Dedifferentiated amniotic fluid mesenchymal stem cell (primary cell): ENCODE results near the gene ADD2.
"Not testable (repeated sequence)": the region's sequence is repeated elsewhere in the genome, so short reads cannot be mapped to it uniquely, and the experiment has no call there.

ENCODE experiments used
- DNase-seq: peaks from one replicate; pipeline ENCODE4 v3.0.0-alpha.2; 2016; ENCODE audit errors: extremely low spot score

ADD2 gene

DNA sequence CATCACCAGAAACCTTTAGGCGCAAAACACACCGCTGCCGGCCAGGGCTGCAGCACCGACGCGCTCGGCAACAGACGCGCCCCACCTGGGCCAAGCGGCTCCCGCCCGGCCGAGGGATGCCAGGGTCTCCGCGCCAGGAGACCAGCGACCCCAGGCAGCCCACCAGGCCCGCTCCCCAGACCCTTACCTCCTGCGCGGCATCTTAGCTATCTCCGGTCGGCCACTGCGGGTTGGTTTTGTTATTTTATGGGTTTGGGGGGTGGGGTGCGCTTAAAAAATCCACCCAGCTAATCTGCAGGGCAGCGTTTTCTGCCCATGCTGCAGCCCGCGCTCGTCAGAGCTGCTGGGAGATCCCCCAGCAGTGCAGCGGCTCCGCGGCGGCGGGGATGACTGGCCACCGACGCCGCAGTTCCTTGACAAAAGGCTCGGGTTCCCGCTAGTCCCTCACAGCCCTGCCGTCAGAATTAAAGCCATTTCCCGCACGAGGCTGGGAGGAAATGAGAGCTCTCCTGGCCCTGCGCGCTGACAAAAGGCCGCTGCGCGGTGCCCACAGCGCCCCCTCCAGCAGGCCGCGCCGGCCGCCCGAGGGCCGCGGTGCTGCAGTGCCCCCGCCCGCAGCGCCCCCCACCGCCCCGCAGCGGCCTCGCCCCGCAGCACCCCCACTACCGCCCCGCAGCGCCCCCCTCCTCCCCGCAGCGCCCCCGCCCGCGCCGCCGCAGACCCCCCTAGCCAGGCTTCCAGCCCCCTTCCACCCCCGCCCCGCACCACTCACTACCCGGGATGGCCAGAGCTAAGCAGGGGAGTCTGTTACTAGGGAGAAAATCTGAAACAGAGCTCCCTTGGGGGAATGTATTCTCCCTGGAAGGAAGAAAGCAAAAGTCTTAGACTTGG, at the start of gene ADD2:
ADD2 (minus strand) TSS at position 502 of the 891 bp plus-strand sequence. CDS start 61,792 bp downstream, outside the sequence.
- no peak for DNase-seq

GRCh38 chr2:70817284-70817954, 49.4 kb upstream of the ADD2 start:
- no peak for DNase-seq

GRCh38 chr2:70816726-70817125, 48.7 kb upstream of the ADD2 start:
- DNase-seq, result no peak

DNA sequence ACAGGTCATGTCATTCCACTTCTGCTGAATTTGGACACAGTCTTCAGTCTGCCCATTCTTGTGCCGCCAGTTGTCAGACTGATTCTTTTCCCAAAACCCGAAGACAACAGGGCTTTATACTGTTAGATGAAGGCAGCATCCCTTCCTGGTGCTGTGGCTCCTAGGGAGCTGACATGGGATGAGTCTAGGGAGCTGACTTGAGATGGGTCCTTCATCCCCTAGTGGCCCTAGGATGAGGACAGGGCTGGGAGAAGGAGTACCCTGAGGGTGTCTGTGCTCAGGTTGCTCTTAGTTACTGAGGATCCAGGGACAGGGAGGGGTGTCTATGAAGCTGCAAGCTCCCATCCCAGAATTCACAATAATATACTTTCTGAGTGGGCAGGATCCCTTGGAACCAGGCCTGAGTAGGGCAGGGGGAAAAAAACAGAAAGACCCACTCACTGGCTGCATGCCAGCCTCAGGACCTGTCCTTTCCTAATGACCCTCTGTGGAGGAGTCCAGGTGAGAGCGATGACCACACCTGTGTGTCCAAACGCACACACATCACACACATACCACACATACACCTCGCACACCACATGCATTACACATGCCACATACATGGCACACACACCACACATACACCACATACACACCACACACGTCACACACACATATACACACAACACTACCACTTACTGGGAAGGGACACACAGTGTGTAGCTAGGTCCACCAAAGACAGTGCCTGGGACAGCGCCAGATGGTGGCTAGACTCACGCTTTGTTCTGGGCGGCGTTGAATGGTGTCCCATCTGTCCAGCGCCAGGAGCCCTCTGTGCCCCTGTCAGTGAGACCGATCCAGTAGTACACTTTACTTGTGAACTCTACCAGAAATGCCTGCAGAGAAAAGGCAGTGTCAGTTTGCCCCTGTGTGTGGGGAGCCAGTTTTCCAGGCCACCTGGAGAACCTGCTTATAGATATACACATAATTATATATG, 41.3 kb upstream of the ADD2 start:
- no peak for DNase-seq

- DNase-seq, result no peak
These were observed 39.8 kb upstream of the ADD2 start for GRCh38 chr2:70807828-70808118.

DNA sequence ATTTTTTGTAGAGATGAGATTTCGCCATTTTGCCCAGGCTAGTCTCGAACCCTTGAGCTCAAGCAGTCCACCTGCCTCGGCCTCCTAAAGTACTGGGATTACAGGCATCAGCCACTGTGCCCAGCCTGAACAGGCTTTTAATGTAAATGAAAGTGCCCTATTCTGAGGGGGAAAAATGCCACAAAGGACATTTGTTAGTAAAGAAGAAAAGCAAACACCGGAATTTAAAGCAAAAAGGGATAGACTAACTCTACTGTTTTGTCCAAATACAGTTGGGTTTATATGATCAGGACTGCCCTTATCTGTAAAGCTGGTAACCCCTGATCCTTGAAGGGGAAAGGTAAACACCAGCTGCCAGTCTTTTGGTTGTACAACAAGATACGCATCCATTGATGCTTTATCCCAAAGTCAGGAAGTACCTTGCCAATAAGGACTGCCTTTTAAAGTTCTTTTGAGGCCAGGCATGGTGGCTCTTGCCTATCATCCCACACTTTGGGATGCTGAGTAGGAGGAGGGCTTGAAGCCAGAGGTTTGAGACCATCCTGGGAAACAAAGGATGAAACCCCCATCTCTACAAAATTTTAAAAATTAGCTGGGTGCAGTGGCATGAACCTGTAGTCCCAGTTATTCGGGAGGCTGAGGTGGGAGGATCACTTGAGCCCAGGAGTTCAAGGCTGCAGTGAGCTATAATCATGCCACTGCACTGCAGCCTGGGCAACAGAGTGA, 39.3 kb upstream of the ADD2 start:
- no peak for DNase-seq

GRCh38 chr2:70806620-70807019, 38.6 kb upstream of the ADD2 start:
- DNase-seq, result no peak

DNA sequence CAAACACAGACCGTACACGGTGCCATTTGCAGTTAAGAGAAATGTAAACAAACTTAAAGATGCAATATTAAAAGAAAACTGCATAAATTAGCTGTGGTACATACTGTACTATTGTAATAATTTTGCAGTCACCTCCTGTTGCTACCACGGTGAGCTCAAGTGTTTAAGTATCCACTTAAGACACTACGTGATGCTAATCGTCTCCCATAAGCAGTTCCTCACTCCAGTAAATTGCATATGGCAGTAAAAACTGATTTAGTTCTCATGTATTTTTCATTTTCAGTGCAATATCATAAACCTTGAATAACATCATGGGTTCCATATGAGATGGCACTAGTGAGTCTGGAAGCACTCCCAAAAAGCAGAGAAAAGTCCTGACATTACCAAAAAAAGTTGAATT, 38.0 kb upstream of the ADD2 start:
- no peak for DNase-seq

- DNase-seq, result no peak
These were observed 33.7 kb upstream of the ADD2 start for GRCh38 chr2:70801607-70802263.

- no peak for DNase-seq
These were observed 31.7 kb upstream of the ADD2 start for GRCh38 chr2:70799706-70800105.

DNA sequence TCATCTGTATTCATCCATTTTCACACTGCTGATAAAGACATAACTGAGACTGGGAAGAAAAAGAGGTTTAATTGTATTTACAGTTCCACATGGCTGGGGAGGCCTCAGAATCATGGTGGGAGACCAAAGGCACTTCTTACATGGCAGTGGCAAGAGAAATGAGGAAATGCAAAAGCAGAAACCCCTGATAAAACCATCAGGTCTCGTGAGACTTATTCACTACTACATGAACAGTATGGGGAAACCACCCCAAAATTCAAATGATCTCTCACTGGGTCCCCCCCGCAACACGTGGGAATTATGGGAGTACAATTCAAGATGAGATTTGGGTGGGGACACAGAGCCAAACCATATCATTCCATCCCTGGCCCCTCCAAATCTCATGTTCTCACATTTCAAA, 30.0 kb upstream of the ADD2 start:
- not testable (repeated sequence) for DNase-seq

- no peak for DNase-seq
These were observed 29.5 kb upstream of the ADD2 start for GRCh38 chr2:70797506-70797905.

- DNase-seq, result no peak
These were observed 28.3 kb upstream of the ADD2 start for GRCh38 chr2:70796262-70796661.

DNA sequence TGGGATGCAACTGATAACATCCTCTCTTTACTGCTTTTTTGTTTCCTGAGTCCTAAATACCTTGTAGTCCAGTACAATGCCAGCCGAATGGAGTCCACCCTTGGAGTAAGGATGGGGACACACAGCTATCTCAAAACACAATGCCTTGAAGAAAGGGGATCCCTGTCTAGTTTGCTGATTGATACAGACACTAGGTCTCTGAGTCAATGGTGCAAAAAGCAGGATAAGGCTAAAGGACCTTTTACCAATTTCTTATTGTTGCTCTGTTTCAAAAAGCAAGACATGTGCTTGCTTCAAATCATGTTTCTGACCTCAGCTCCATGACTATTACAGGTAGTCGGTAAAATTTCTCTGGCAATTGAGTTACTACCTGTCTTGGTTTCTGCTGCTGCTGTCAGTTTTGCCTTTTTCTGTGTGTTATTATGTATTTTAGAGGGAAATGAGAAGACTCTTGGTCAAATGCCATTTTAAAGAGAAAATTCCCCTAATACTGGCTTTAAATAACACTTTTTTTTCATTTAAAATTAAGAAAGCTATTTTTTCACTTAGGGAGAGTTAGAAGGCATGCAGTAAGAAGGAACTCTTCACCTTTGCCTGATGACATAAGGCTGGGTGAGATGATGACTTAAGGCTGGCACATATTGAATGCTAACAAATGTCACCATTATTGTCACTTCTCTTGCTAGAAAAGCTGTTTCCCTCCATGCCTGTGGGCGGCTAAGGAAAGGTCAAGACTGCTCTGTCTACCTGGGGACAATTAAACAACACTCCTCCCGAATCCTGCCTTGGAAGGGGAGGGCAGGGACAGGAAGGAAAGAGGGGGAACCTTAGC, 27.4 kb upstream of the ADD2 start:
- no peak for DNase-seq

- DNase-seq, result no peak
These were observed 25.4 kb upstream of the ADD2 start for GRCh38 chr2:70793450-70793849.

DNA sequence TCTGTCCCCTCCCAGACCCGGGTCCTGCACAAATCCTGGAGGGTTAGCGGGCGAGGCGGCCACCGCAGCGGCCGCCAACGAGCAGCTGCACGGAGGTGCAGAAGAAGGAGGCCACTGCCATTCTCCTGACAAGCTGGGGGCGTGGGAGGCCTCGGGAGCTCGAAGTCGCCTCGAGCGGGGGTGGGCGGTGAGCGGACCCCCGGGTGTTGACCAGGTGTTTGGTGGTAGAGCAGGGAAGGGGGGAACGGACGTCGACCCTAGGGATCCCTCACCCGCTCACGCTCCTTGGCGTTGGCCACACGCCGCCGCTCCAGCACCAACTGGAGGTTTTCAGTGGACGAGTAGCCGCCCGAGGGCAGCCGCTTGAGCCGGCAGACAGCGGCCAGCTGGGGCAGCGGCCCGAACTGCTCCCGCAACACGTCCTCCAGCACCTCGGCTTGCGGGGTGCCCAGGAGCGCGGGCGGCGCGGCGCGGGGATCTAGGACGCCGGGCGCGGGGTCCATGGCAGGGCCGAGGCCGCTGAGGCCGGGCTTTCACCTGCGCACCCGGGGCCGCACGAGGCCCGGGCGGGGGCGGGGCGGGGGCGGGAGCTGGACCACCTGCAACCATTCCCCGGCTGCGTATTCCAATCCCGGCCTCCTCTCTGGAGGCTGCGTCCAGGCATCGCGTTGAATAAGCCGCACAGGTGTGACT, 22.3 kb upstream of the ADD2 start, which contains the start of gene FIGLA:
FIGLA (minus strand) TSS at position 508 of the 693 bp plus-strand sequence; CDS start at position 503, 5 bp downstream.
- DNase-seq, result no peak

GRCh38 chr2:70789304-70790135, 21.5 kb upstream of the ADD2 start:
- DNase-seq, result no peak

DNA sequence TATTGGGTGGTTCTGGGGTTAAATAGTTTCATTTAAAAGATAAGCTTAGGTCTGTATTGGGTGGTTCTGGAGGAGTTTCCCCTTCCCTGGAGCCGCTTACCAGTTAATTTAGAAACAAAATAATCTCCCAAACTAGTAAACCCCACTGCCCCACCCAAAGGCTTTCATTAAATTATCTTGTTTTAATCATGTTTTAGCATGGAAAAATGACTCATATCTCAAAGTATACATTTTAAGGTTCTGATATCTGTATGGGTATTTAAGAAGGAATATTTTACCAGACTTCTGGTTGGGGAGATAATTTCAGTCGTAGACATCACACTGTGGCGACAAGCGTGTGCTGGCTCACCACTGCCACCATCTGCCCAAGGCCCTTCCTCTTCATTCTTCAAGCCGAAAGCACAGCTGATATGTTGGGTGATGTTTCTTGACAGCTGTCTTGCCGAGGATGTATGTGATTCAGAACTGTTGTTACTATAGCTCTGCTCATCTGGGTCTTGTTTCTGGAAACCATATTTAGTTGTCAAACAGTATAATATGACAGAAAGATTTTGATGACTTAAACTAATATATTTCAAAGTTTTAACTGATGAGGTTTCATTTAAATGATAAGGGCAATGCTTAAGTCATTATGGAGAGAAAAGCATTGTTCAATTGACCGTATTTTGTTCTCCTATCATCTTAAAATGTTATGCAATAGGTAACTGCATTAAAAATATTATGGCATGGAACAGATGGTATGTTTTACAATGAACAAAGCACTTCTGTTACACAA, 17.3 kb upstream of the ADD2 start:
- DNase-seq, result no peak
